Choroid plexus epithelial cell (primary cell): ENCODE data around the gene SCGB3A2.

Source experiments
- DNase-seq: peaks from one replicate; pipeline ENCODE4 v3.0.0-alpha.2; 2010; ENCODE audit warnings: low read depth
- H3K4me3 ChIP-seq: 2 replicates; pipeline ENCODE4 v1.5.1; 2011; ENCODE audit warnings: low read depth, mild to moderate bottlenecking, control low read depth, low read length, moderate library complexity
- CTCF ChIP-seq: conservative IDR thresholded peaks from 2 replicates; pipeline ENCODE4 v1.5.1; 2011; ENCODE audit warnings: low read depth, mild to moderate bottlenecking, control low read depth, inconsistent platforms, low read length, moderate library complexity

The SCGB3A2 gene

GRCh38 chr5:147844846-147845245 is 33.7 kb upstream of the SCGB3A2 start:
- no peak overlapping the region for H3K4me3 ChIP-seq
- no peak for DNase-seq
- no peak for TF ChIP-seq CTCF

DNA sequence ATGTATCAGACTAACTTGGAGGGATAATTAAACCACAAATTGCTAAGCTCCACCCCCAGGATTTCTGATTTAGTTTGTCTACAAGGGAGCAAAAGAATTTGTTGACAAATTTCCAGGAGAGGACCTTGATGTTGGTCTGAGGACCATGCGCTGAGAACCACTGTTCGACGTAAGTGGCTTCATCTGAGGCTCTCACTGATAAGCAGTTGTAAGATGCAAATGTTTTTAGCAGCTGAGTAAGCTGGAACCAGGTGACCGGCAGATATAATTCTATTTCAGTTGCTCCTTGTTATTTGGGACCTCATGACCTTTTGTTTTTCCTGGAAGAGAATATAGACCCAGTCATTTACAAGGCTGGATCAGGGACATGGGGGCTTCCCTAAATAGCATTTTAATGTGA is 32.9 kb upstream of the SCGB3A2 start:
- DNase-seq, result no peak

DNA sequence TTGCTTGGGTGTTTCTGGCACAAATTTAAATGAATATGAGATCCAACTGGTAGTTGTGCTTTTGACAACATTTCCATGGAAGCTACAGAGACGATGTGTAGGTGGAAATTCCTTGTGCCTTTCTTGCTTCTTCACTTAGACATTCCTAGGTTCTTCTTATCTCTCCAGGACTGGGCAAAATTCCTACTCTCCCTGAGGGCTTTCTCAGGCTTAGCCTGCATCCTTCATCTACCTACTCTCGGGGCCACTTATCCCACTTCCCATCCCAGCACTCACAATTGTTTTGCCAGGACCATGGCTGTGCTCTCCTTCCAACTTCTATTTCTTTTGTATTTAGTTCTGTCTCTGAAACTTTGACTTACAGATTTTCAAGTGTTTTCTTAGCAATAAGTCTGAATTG is 29.3 kb upstream of the SCGB3A2 start:
- no peak overlapping the region for H3K4me3 ChIP-seq
- no peak for DNase-seq
- TF ChIP-seq CTCF, result no peak

More for the DNA sequence above, 32.9 kb upstream of the SCGB3A2 start:
- TF ChIP-seq CTCF, result no peak
- no peak overlapping the region for H3K4me3 ChIP-seq

- no peak for TF ChIP-seq CTCF
- H3K4me3 ChIP-seq, result no peak overlapping the region
- no peak for DNase-seq
Observed at GRCh38 chr5:147851578-147851977, 26.9 kb upstream of the SCGB3A2 start.

- no peak for TF ChIP-seq CTCF
- no peak for DNase-seq
- H3K4me3 ChIP-seq, result no peak overlapping the region
Observed at GRCh38 chr5:147852365-147852764, 26.1 kb upstream of the SCGB3A2 start.

GRCh38 chr5:147853372-147853987 is 25.0 kb upstream of the SCGB3A2 start:
- no peak for DNase-seq
- no peak overlapping the region for H3K4me3 ChIP-seq
- TF ChIP-seq CTCF, result no peak

DNA sequence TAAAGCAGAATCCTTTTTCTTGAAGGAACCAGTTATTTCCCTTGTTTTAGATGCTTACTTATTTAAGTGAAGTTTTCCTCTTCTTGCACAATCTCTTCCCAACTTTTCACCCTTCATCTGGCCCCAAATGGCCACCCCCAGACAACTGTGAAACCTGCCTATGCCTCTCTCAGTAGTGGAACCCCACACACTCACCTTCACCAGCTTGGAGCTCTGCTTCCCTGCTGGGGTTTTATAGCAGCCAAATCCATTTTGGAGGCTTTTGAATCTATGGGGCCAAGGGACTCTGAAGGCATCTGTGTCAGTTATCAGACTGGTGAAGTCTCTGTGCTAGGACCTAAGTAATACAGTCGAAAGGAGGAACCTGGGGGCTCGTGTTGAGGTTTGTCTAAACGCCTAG is 24.2 kb upstream of the SCGB3A2 start:
- no peak for TF ChIP-seq CTCF
- DNase-seq, result no peak
- H3K4me3 ChIP-seq, result no peak overlapping the region
